GM12872 (cell line): ENCODE data around the gene ADCY2.

Experiments used
- TF ChIP-seq, protein P1 (sequence below): IDR thresholded peaks from 3 replicates; pipeline ENCODE4 v1.5.1; 2011; ENCODE audit warnings: low read depth, mild to moderate bottlenecking, low read length, moderate library complexity; ENCODE audit not compliant: insufficient read depth

Gene ADCY2

GRCh38 chr5:7426284-7426683, 30.3 kb downstream of the ADCY2 start:
- TF ChIP-seq, protein P1, sequence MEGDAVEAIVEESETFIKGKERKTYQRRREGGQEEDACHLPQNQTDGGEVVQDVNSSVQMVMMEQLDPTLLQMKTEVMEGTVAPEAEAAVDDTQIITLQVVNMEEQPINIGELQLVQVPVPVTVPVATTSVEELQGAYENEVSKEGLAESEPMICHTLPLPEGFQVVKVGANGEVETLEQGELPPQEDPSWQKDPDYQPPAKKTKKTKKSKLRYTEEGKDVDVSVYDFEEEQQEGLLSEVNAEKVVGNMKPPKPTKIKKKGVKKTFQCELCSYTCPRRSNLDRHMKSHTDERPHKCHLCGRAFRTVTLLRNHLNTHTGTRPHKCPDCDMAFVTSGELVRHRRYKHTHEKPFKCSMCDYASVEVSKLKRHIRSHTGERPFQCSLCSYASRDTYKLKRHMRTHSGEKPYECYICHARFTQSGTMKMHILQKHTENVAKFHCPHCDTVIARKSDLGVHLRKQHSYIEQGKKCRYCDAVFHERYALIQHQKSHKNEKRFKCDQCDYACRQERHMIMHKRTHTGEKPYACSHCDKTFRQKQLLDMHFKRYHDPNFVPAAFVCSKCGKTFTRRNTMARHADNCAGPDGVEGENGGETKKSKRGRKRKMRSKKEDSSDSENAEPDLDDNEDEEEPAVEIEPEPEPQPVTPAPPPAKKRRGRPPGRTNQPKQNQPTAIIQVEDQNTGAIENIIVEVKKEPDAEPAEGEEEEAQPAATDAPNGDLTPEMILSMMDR: no peak

DNA sequence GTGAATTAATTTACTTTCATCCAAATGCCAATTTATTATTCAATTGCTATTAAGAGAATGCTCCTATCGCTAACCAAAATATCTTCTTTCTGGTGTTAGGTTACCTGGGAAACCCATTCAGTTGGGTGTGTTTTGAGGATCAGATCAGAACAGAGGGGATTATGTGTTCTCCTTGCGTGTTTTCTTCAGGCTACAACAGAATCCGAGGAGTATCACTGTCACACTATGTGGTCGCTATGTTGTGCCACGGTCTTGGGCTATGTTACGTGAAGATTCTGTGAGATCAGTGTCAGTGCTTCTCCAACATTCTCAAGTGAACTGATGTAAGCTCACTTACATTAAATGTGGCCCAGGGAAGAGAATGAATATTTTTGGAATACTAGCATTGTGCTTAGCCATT, 39.0 kb downstream of the ADCY2 start:
- TF ChIP-seq, protein P1: no peak

DNA sequence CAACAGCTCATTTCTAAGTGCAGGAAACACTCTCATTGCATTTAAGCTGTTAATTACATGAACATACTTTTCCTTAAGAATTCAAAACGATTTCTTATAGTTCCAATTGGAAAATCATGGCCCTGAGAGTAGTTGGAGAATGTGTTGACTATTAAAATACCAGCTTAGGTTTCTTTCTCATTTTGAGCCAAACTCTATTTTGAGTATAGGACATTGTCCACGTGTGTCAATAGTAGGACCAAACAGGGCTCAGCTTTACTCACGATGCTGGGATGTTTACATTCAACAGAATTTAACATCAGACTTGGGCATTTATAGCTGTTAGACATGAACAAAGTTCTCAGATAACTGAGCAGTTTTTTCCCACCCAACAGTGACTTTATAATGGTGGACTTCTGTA, 39.6 kb downstream of the ADCY2 start:
- TF ChIP-seq, protein P1: no peak

GRCh38 chr5:7436521-7436920, 40.6 kb downstream of the ADCY2 start:
- TF ChIP-seq, protein P1: no peak

DNA sequence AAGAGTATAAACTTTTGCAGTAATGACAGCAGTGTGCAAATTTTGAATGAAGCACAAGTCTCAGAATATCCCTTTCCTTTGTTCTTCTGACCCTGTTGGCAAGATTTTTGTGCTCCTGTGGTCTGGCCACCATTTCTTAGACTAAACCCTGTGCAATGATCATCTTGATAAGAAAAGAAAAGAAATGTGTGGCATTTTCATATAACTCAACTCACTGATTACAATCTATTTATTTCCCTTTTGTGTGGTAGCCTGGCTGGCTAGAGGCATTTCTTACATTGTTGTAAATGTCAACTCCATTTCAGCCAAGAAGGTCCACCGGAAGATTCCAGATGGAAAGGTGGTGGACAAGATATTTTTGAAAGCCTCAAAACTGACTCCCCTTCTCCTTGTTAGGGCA, 41.9 kb downstream of the ADCY2 start:
- TF ChIP-seq, protein P1: no peak

DNA sequence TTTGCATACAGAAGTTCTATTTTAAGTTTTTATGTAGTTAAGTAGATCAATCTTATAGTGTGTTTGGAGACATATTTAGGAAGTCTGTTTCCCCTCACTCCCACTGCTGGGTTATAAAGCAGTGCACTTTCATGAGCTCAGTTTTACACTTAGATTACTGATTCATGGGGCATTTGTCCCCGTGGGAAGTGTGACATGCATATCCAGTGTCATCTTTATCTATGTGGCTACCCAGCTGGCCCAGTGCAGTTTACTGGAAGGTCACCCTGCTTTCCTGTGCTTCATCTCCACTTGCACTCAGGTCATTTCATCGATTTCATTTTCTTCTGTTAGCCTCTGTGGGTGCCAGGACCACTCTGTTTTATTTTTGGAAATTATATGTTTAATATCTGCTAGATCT, 49.1 kb downstream of the ADCY2 start:
- TF ChIP-seq, protein P1: no peak

- TF ChIP-seq, protein P1: no peak
Measured at GRCh38 chr5:7445831-7446230, 49.9 kb downstream of the ADCY2 start.

DNA sequence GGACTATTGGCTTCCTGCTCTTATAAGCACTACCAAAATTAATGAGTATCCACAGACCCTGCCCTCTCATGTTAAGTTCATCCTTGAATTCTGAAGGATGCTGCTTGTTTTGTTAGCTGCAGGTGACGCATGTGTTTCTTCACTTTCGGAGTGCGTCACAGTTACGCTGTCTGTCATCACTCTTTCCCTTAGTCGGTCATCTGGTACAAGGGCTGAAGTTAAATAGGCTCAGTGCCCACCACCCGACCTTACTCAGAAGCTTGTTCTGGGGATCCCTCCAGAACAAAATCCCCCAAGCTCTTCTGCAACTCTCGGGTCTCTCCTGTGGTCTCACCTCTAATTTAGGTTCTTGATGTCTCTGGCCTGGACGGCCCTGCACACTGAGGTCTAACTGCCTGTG, 51.0 kb downstream of the ADCY2 start:
- TF ChIP-seq, protein P1: no peak
